H1 (cell line): ENCODE measurements around the gene KIF21A. TPM values are rescaled to one million over a fixed set of nuclear protein-coding genes. Genes with fewer than 3 reads are reported as not detected.

ENCODE experiments used
- JUN ChIP-seq: IDR thresholded peaks from 2 replicates; pipeline ENCODE4 v1.6.1; 2011; ENCODE audit warnings: low read depth, mild to moderate bottlenecking, improper control_type of control experiment, low read length
- polyA plus RNA-seq, 7 experiments: library from polyadenylated mRNA; depleted of rRNA in 3 of 7; stranded (reverse) in 5 of 7; unstranded in 2 of 7; fragments of >200 nt in 5 of 7; fragments of 200-250 nt in 2 of 7; gene quantifications; 1 replicate in 5 of 7; 2 replicates in 1 of 7; 4 replicates in 1 of 7; pipeline versions ENCODE4 v1.2.1 to v1.2.3, GENCODE V29; 2011 to 2013; ENCODE audit warnings: missing spikeins in 2 of 7, mixed read lengths in 2 of 7
- total RNA-seq: library from RNA; stranded (reverse); fragmentation: NEBNext Ultra II Directional; extraction: Animal tissue kit (Norgen Biotek cat#: 25700); gene quantifications from 2 replicates; pipeline ENCODE4 v1.2.1, GENCODE V29; 2021

KIF21A gene
- total and polyA plus RNA-seq, 2 of the 8 experiments (the other 6 are each of a cell fraction or from before 2014, with no cell fraction given) = 10.0 to 26.0 TPM

DNA sequence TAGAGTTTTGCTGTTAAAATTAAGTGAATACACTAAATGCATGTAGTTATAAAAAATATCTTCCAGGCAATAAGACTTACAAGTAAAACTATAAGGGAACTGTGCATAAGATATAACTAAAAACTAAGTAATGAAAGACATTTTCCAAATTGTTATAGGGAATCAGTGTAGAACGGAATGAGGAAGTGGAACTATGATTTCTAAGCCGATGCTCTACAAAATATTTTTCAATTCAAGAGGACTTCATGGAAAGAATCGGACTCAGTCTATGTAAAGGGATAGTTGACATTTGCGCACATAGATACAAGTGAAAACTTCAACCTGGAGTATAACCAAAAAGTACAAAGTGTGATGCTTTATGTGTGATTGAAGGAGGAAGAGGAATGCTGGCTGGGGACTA is 40.1 kb upstream of the KIF21A start (continued):
- TF ChIP-seq JUN = no peak
